Measurements from ENCODE around the gene RTN4IP1.

The RTN4IP1 gene

DNA sequence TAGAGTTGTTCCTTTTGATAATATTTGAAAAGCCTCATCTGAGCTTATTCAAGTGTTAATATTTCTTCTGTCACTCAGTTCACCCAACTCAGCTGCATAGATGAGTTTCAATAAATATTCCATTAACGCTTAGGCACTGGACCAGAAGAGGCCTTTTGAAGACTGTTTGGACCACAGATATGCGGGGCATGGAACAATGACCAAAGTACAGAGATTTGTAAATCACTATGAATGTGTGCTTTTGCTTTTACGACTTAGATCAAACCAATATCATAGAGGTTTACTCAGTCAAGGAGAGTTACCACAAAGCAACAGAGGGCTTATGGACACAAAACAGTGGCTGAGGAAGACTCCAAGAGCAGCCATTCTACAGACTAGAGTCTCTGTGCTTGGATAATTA lies 99.9 kb downstream of the RTN4IP1 start:
- DNase-seq (ENCODE audit: low read depth) = no peak
- no peak overlapping the region for H3K4me3 ChIP-seq (ENCODE audit: low read depth, low read length)
- TF ChIP-seq, protein P1, sequence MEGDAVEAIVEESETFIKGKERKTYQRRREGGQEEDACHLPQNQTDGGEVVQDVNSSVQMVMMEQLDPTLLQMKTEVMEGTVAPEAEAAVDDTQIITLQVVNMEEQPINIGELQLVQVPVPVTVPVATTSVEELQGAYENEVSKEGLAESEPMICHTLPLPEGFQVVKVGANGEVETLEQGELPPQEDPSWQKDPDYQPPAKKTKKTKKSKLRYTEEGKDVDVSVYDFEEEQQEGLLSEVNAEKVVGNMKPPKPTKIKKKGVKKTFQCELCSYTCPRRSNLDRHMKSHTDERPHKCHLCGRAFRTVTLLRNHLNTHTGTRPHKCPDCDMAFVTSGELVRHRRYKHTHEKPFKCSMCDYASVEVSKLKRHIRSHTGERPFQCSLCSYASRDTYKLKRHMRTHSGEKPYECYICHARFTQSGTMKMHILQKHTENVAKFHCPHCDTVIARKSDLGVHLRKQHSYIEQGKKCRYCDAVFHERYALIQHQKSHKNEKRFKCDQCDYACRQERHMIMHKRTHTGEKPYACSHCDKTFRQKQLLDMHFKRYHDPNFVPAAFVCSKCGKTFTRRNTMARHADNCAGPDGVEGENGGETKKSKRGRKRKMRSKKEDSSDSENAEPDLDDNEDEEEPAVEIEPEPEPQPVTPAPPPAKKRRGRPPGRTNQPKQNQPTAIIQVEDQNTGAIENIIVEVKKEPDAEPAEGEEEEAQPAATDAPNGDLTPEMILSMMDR (IDR thresholded peaks at IDR 0.05; ENCODE audit: insufficient read depth, low read depth, low read length, missing control alignments) = no peak

- H3K4me3 ChIP-seq (ENCODE audit: low read depth, low read length) = no peak overlapping the region
- DNase-seq (ENCODE audit: low read depth) = no peak
- TF ChIP-seq, protein P1 (IDR thresholded peaks at IDR 0.05; ENCODE audit: insufficient read depth, low read depth, low read length, missing control alignments) = no peak
These were observed 100.8 kb downstream of the RTN4IP1 start for GRCh38 chr6:106528521-106528920.

DNA sequence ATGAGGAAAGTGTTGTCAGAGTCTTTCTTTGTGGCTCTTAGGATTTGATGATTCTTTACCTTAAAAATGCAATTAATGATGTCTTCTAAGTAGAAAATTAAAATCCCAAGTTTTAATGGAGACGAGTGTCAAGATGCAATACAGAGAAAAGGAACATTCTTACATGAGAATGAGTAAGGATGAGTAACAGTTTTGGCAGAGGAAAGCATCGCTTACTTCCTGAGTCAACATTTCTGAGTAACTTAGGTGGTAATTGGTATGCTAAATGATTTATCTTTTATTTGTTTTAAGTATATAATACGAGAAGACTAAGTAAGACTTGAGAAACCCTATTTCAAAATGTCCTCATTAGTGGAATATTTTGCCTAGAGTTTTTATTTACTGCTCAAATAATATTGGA lies 101.3 kb downstream of the RTN4IP1 start:
- TF ChIP-seq, protein P1 (IDR thresholded peaks at IDR 0.05; ENCODE audit: insufficient read depth, low read depth, low read length, missing control alignments) = no peak
- H3K4me3 ChIP-seq (ENCODE audit: low read depth, low read length) = no peak overlapping the region
- DNase-seq (ENCODE audit: low read depth) = no peak

DNA sequence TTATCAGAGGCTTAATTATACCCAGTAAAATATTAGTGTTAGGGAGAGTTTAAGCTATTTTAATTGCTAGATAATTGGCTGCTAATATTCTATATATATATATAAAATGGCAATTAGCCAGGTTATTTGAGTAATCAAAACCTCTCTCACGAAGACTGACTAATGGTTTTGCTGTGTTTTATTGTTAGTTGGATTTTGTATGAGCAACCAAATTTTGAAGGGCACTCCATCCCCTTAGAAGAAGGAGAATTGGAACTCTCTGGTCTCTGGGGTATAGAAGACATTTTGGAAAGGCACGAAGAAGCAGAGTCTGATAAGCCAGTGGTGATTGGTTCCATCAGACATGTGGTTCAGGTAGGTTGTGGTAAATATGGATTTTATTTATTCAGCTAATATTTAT lies 102.2 kb downstream of the RTN4IP1 start:
- no peak overlapping the region for H3K4me3 ChIP-seq (ENCODE audit: low read depth, low read length)
- no peak for DNase-seq (ENCODE audit: low read depth)
- TF ChIP-seq, protein P1 (IDR thresholded peaks at IDR 0.05; ENCODE audit: insufficient read depth, low read depth, low read length, missing control alignments) = no peak

DNA sequence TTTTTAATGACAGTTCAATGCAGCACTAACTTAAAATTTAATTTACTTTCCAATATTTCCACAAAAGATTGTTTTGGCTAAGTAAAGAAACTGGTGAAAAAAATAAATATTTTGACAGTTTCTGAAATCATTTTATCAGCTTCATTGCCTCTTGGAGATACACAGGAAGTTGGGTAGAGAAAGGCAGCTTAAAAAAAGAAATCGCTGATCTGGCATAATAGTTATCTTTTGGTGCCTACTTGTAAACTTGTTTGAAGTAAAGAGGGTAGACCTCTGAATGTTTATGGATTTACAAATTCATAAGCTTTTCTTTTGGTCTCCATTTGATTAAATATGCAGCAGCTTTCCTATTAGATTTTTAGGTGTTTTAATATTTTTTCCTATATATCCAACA lies 103.4 kb downstream of the RTN4IP1 start:
- no peak for DNase-seq (ENCODE audit: low read depth)
- TF ChIP-seq, protein P1 (IDR thresholded peaks at IDR 0.05; ENCODE audit: insufficient read depth, low read depth, low read length, missing control alignments) = no peak
- no peak overlapping the region for H3K4me3 ChIP-seq (ENCODE audit: low read depth, low read length)

DNA sequence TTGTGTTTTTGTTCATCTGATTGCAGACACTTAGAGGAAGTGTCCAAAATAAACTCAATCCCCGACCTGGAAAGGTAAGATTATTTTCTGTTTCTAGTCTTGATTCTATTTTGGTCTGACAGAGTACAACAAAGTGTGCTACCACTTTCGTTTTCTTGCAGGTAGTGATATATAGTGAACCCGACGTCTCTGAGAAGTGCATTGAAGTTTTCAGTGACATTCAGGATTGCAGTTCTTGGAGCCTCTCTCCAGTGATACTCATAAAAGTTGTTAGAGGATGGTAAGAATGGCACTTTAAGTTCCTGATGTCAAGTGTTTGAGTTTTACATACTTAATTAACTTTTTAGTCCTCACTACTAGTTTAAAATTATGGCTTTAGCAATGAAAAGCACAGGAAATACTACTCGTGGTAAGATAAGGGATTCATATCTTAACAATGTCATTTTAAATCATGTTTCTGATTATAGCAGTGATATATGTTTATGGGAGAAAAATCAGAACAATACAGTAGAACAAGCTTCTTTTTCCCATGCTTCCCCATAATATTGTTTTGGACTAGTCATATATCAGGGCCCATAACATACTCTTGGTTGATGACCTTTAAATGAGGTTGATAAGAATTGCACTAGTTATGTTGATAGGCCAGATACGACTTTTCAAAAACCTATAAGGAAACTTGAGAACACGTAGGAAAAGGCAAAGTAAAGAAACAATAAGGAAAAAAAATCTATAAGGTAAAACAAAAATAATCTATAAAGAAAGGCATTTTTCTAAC lies 104.0 kb downstream of the RTN4IP1 start:
- TF ChIP-seq, protein P1 (IDR thresholded peaks at IDR 0.05; ENCODE audit: insufficient read depth, low read depth, low read length, missing control alignments) = no peak
- peak; percentile 79 for DNase-seq (ENCODE audit: low read depth)
- peak overlapping the region; percentile 89 for H3K4me3 ChIP-seq (ENCODE audit: low read depth, low read length)
